HepG2 (cell line): ENCODE results near the gene ZCCHC4. TPM values are rescaled to one million over a fixed set of nuclear protein-coding genes. Genes with fewer than 3 reads are reported as not detected.
A peak's percentile ranks its signal among the peaks of the same experiment; 100 is the strongest.

ENCODE experiments used
- BCL6 ChIP-seq: IDR thresholded peaks from 2 replicates; pipeline ENCODE4 v1.6.1; 2016; ENCODE audit warnings: missing genetic modification reagents, missing compliant biosample characterization
- EHMT2 ChIP-seq: fragments of 200-600 bp; sonication (generic); IDR thresholded peaks from 2 replicates; pipeline ENCODE4 v1.7.0; 2017; ENCODE audit warnings: antibody characterized with exemption, low read depth, low read length, borderline replicate concordance
- ESRRA ChIP-seq: sonication (generic); formaldehyde crosslinking; IDR thresholded peaks from 2 replicates; pipeline ENCODE4 v1.5.1; 2020; ENCODE audit warnings: mild to moderate bottlenecking, low read depth, missing genetic modification reagents
- EZH2 ChIP-seq: conservative IDR thresholded peaks from 2 replicates; pipeline ENCODE4 v1.6.1; 2012; ENCODE audit warnings: mild to moderate bottlenecking, low read depth, low read length, moderate library complexity
- HDAC2 ChIP-seq: sonication (generic); formaldehyde crosslinking; IDR thresholded peaks from 2 replicates; pipeline ENCODE4 v1.4.0; 2020; ENCODE audit warnings: missing genetic modification reagents
- HMG20A ChIP-seq: IDR thresholded peaks from 2 replicates; pipeline ENCODE4 v1.6.1; 2016; ENCODE audit warnings: borderline replicate concordance
- HOXA9 ChIP-seq: sonication (generic); formaldehyde crosslinking; IDR thresholded peaks from 2 replicates; pipeline ENCODE4 v1.8.1; 2022; ENCODE audit warnings: missing genetic modification reagents, mild to moderate bottlenecking, moderate library complexity, borderline replicate concordance
- KLF11 ChIP-seq: IDR thresholded peaks from 2 replicates; pipeline ENCODE4 v1.6.1; 2016; ENCODE audit warnings: missing compliant biosample characterization
- KLF12 ChIP-seq: sonication (generic); formaldehyde crosslinking; IDR thresholded peaks from 2 replicates; pipeline ENCODE4 v1.4.0; 2020; ENCODE audit warnings: missing genetic modification reagents, borderline replicate concordance
- MAZ ChIP-seq, 2 experiments: sonication (generic) in 1 of 2; formaldehyde crosslinking in 1 of 2; IDR thresholded peaks; 2 replicates each; pipeline versions ENCODE4 v1.5.0 to v1.6.1; 2012 to 2020; ENCODE audit warnings: low read depth in 2 of 2, mild to moderate bottlenecking in 2 of 2, borderline replicate concordance in 1 of 2, improper control_type of control experiment in 1 of 2, low read length in 1 of 2, missing genetic modification reagents in 1 of 2, moderate library complexity in 1 of 2
- NFATC3 ChIP-seq: sonication (generic); formaldehyde crosslinking; IDR thresholded peaks from 2 replicates; pipeline ENCODE4 v1.5.1; 2020; ENCODE audit warnings: mild to moderate bottlenecking, missing genetic modification reagents
- ONECUT2 ChIP-seq: sonication (generic); formaldehyde crosslinking; IDR thresholded peaks from 2 replicates; pipeline ENCODE4 v1.4.0; 2020; ENCODE audit warnings: missing genetic modification reagents
- SRSF9 ChIP-seq: fragments of 200-400 bp; formaldehyde crosslinking; IDR thresholded peaks from 2 replicates; pipeline ENCODE4 v1.6.1; 2018; ENCODE audit warnings: borderline replicate concordance, mild to moderate bottlenecking, low read depth, low read length; ENCODE audit not compliant: insufficient read depth, poor library complexity, severe bottlenecking
- TBL1XR1 ChIP-seq: fragments of 150-350 bp; IDR thresholded peaks from 2 replicates; pipeline ENCODE4 v1.6.1; 2014; ENCODE audit warnings: borderline replicate concordance, low read length; ENCODE audit not compliant: partially characterized antibody
- ZBTB42 ChIP-seq: sonication (generic); formaldehyde crosslinking; IDR thresholded peaks from 2 replicates; pipeline ENCODE4 v1.5.0; 2020; ENCODE audit warnings: mild to moderate bottlenecking, missing genetic modification reagents
- ZNF17 ChIP-seq: sonication (generic); formaldehyde crosslinking; IDR thresholded peaks from 2 replicates; pipeline ENCODE4 v1.5.0; 2020; ENCODE audit warnings: mild to moderate bottlenecking, missing genetic modification reagents
- ZNF468 ChIP-seq: sonication (generic); formaldehyde crosslinking; IDR thresholded peaks from 2 replicates; pipeline ENCODE4 v1.8.0; 2022; ENCODE audit warnings: mild to moderate bottlenecking, moderate library complexity, missing genetic modification reagents
- ZNF713 ChIP-seq: sonication (generic); formaldehyde crosslinking; IDR thresholded peaks from 2 replicates; pipeline ENCODE4 v1.4.0; 2020; ENCODE audit warnings: mild to moderate bottlenecking, missing genetic modification reagents
- ZSCAN9 ChIP-seq: IDR thresholded peaks from 2 replicates; pipeline ENCODE4 v1.6.1; 2016; ENCODE audit warnings: borderline replicate concordance
- polyA plus RNA-seq, 8 experiments: library from polyadenylated mRNA; depleted of rRNA in 3 of 8; stranded (reverse) in 7 of 8; unstranded in 1 of 8; fragments of >200 nt; fragmentation: Illumina TruSeq in 4 of 8; extraction: Trizol in 4 of 8; gene quantifications; 2 replicates each; pipeline versions ENCODE4 v1.2.1 to v1.2.3, GENCODE V29; 2011 to 2016; ENCODE audit warnings: low read depth in 4 of 8, missing spikeins in 1 of 8, mixed read lengths in 1 of 8; ENCODE audit not compliant: insufficient read depth in 1 of 8
- total RNA-seq, 5 experiments: library from RNA; depleted of rRNA; stranded (reverse); fragments of >200 nt; fragmentation: Illumina TruSeq; extraction: Trizol; gene quantifications; 2 replicates each; pipeline ENCODE4 v1.2.3, GENCODE V29; 2016; ENCODE audit warnings: low read depth in 1 of 5
- TF ChIP-seq, protein P1 (sequence below): sonication (generic); formaldehyde crosslinking; conservative IDR thresholded peaks from 2 replicates; pipeline ENCODE4 v1.4.0; 2020; ENCODE audit warnings: mild to moderate bottlenecking, missing genetic modification reagents, moderate library complexity
- TF ChIP-seq, protein P2 (sequence below): sonication (generic); formaldehyde crosslinking; IDR thresholded peaks from 2 replicates; pipeline ENCODE4 v1.5.0; 2020; ENCODE audit warnings: missing genetic modification reagents, mild to moderate bottlenecking, borderline replicate concordance
- TF ChIP-seq, protein P3 (sequence below): sonication (generic); formaldehyde crosslinking; conservative IDR thresholded peaks from 2 replicates; pipeline ENCODE4 v1.8.0; 2022; ENCODE audit warnings: mild to moderate bottlenecking, moderate library complexity, missing genetic modification reagents

The ZCCHC4 gene
- total and polyA plus RNA-seq, 2 of the 13 experiments (the other 11 are each of a cell fraction or from before 2014, with no cell fraction given): 13.2 to 15.0 TPM

DNA sequence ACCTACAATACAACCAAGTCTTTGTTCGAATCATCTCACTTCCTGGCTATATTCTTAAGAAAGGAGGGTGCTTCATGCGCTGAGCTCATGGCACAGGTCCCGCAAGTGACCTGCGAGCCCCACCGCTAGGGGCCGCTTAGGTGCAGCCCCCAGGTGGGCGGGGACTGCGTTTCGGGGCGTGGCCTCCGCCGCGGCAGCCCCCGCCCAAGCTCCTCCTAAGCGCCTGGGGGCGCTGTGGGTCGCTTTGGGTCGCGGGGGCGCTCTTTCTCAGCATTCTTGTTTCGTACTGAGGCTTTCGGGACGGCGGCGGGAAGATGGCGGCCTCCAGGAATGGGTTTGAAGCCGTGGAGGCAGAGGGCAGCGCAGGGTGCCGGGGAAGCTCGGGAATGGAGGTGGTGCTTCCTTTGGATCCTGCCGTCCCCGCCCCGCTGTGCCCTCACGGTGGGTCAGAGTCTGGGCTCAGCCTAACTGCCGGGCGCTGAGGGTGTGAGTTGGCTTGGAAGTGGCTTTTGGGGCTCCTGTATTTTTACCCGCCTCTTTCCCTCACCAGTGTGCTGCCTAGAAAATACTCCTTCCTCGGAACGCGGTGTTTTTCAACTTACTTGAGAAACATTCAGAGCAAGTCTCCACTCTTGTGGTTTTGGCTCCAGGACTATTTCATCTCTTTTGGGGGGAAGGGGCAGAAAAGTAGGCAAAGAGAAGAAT lies at the start of gene ZCCHC4 (continued):
- TF ChIP-seq NFATC3 (CRISPR knock-in tag): peak; percentile 89
- peak; percentile 88 for TF ChIP-seq HDAC2 (CRISPR knock-in tag)
- TF ChIP-seq ONECUT2 (CRISPR knock-in tag): no peak
- TF ChIP-seq, protein P1, sequence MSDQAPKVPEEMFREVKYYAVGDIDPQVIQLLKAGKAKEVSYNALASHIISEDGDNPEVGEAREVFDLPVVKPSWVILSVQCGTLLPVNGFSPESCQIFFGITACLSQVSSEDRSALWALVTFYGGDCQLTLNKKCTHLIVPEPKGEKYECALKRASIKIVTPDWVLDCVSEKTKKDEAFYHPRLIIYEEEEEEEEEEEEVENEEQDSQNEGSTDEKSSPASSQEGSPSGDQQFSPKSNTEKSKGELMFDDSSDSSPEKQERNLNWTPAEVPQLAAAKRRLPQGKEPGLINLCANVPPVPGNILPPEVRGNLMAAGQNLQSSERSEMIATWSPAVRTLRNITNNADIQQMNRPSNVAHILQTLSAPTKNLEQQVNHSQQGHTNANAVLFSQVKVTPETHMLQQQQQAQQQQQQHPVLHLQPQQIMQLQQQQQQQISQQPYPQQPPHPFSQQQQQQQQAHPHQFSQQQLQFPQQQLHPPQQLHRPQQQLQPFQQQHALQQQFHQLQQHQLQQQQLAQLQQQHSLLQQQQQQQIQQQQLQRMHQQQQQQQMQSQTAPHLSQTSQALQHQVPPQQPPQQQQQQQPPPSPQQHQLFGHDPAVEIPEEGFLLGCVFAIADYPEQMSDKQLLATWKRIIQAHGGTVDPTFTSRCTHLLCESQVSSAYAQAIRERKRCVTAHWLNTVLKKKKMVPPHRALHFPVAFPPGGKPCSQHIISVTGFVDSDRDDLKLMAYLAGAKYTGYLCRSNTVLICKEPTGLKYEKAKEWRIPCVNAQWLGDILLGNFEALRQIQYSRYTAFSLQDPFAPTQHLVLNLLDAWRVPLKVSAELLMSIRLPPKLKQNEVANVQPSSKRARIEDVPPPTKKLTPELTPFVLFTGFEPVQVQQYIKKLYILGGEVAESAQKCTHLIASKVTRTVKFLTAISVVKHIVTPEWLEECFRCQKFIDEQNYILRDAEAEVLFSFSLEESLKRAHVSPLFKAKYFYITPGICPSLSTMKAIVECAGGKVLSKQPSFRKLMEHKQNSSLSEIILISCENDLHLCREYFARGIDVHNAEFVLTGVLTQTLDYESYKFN (CRISPR knock-in tag): peak; percentile 49
- TF ChIP-seq ZBTB42 (CRISPR knock-in tag): no peak
- no peak for TF ChIP-seq ESRRA (CRISPR knock-in tag)
- TF ChIP-seq, protein P2, sequence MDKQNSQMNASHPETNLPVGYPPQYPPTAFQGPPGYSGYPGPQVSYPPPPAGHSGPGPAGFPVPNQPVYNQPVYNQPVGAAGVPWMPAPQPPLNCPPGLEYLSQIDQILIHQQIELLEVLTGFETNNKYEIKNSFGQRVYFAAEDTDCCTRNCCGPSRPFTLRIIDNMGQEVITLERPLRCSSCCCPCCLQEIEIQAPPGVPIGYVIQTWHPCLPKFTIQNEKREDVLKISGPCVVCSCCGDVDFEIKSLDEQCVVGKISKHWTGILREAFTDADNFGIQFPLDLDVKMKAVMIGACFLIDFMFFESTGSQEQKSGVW (CRISPR knock-in tag): no peak
- TF ChIP-seq, protein P3, sequence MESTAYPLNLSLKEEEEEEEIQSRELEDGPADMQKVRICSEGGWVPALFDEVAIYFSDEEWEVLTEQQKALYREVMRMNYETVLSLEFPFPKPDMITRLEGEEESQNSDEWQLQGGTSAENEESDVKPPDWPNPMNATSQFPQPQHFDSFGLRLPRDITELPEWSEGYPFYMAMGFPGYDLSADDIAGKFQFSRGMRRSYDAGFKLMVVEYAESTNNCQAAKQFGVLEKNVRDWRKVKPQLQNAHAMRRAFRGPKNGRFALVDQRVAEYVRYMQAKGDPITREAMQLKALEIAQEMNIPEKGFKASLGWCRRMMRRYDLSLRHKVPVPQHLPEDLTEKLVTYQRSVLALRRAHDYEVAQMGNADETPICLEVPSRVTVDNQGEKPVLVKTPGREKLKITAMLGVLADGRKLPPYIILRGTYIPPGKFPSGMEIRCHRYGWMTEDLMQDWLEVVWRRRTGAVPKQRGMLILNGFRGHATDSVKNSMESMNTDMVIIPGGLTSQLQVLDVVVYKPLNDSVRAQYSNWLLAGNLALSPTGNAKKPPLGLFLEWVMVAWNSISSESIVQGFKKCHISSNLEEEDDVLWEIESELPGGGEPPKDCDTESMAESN (CRISPR knock-in tag): peak; percentile 99
- TF ChIP-seq EZH2: no peak
- no peak for TF ChIP-seq ZNF468 (CRISPR knock-in tag)
- TF ChIP-seq MAZ (IDR thresholded peaks at IDR 0.05; ENCODE audit: borderline replicate concordance, low read depth, low read length): peak; percentile 95
- peak; percentile 84 for TF ChIP-seq MAZ (CRISPR knock-in tag; IDR thresholded peaks at IDR 0.05; ENCODE audit: low read depth)
- TF ChIP-seq ZNF713 (CRISPR knock-in tag): no peak
- TF ChIP-seq TBL1XR1: peak; percentile 89
- TF ChIP-seq KLF12 (CRISPR knock-in tag): peak; percentile 95; the same call in 1 of the 2 replicates
- peak; percentile 62; the same call in 1 of the 2 replicates for TF ChIP-seq HMG20A (CRISPR knock-in tag)
- no peak for TF ChIP-seq ZNF17 (CRISPR knock-in tag)
- peak; percentile 85; the same call in 1 of the 2 replicates for TF ChIP-seq EHMT2
- peak; percentile 42; the same call in 1 of the 2 replicates for TF ChIP-seq BCL6 (CRISPR knock-in tag)
- TF ChIP-seq SRSF9: no peak
- no peak; the same call in 1 of the 2 replicates for TF ChIP-seq KLF11 (CRISPR knock-in tag)
- peak; percentile 73 for TF ChIP-seq ZSCAN9 (CRISPR knock-in tag)
- TF ChIP-seq HOXA9 (CRISPR knock-in tag): no peak
